ENCODE results near the gene PARD3.

GRCh38 chr10:34567659-34568253 is 247.3 kb downstream of the PARD3 start:
- TF ChIP-seq EP300 (IDR thresholded peaks at IDR 0.05) (no peak), CTCF (IDR thresholded peaks at IDR 0.05) (no peak), POLR2A (IDR thresholded peaks at IDR 0.05) (no peak)
